Measurements from ENCODE around the gene PLEKHD1. TPM values are rescaled to one million over a fixed set of nuclear protein-coding genes. Genes with fewer than 3 reads are reported as not detected.

Gene PLEKHD1
- total RNA-seq, 1 experiment from 2014 or later: not detected

Other genes starting within 250 kb of the PLEKHD1 start
- 0.20 and 0.30 TPM in 2 replicates for gene GALNT16, start 224.6 kb upstream of the PLEKHD1 start, total RNA-seq (2014; rRNA removed; shearing (Covaris generic))
- 144 and 203 TPM in 2 replicates for gene ERH, start 86.4 kb upstream of the PLEKHD1 start, total RNA-seq (2014; rRNA removed; shearing (Covaris generic))
- 87.5 and 108 TPM in 2 replicates for gene SLC39A9, start 86.0 kb upstream of the PLEKHD1 start, total RNA-seq (2014; rRNA removed; shearing (Covaris generic))
- not detected in 2 replicates for gene CCDC177, start 90.1 kb downstream of the PLEKHD1 start, total RNA-seq (2014; rRNA removed; shearing (Covaris generic))
- gene SUSD6, start 126.9 kb downstream of the PLEKHD1 start, total RNA-seq (2014; rRNA removed; shearing (Covaris generic)): 7.2 and 8.6 TPM in 2 replicates

Data from M059J (cell line).